Trophoblast cell (in vitro differentiated cells and primary cell): ENCODE measurements around the gene MYL6B.

Experiments
- DNase-seq, 2 donors: peaks; one replicate each; pipeline ENCODE4 v3.0.0-alpha.2; 2016
- H2AFZ ChIP-seq: 2 replicates; pipeline ENCODE4 v1.6.1; 2013; ENCODE audit warnings: low read length, moderate library complexity, mild to moderate bottlenecking; ENCODE audit not compliant: insufficient read depth, poor library complexity
- H2AK5ac ChIP-seq: 2 replicates; pipeline ENCODE4 v1.6.1; 2013; ENCODE audit warnings: mild to moderate bottlenecking, low read length
- H2BK120ac ChIP-seq: 2 replicates; pipeline ENCODE4 v1.6.1; 2013; ENCODE audit warnings: low read length, mild to moderate bottlenecking, moderate library complexity; ENCODE audit not compliant: insufficient read depth, poor library complexity
- H2BK12ac ChIP-seq: 2 replicates; pipeline ENCODE4 v1.6.1; 2013; ENCODE audit warnings: mild to moderate bottlenecking, low read length, moderate library complexity
- H2BK5ac ChIP-seq: 2 replicates; pipeline ENCODE4 v1.6.1; 2013; ENCODE audit warnings: low read length, low read depth, moderate library complexity, mild to moderate bottlenecking; ENCODE audit not compliant: poor library complexity
- H3K14ac ChIP-seq: 2 replicates; pipeline ENCODE4 v1.6.1; 2013; ENCODE audit warnings: mild to moderate bottlenecking, low read length
- H3K18ac ChIP-seq: 2 replicates; pipeline ENCODE4 v1.6.1; 2013; ENCODE audit warnings: mild to moderate bottlenecking, low read length
- H3K23ac ChIP-seq: 2 replicates; pipeline ENCODE4 v1.6.1; 2013; ENCODE audit warnings: low read length
- H3K27ac ChIP-seq: 2 replicates; pipeline ENCODE4 v1.5.1; 2013; ENCODE audit warnings: low read depth, mild to moderate bottlenecking, inconsistent platforms, low read length, moderate library complexity
- H3K27me3 ChIP-seq: 2 replicates; pipeline ENCODE4 v1.6.1; 2013; ENCODE audit warnings: inconsistent platforms, mild to moderate bottlenecking, low read length, moderate library complexity; ENCODE audit not compliant: insufficient read depth
- H3K36me3 ChIP-seq, 2 experiments: 1 replicate in 1 of 2; 2 replicates in 1 of 2; pipeline ENCODE4 v1.6.1; 2013; ENCODE audit warnings: low read length in 2 of 2, mild to moderate bottlenecking in 2 of 2, moderate library complexity in 1 of 2; ENCODE audit not compliant: insufficient read depth in 2 of 2, control insufficient read depth in 1 of 2
- H3K4ac ChIP-seq: 2 replicates; pipeline ENCODE4 v1.6.1; 2013; ENCODE audit warnings: low read depth, mild to moderate bottlenecking, low read length, moderate library complexity
- H3K4me1 ChIP-seq, 2 experiments: 1 replicate in 1 of 2; 2 replicates in 1 of 2; pipeline ENCODE4 v1.6.1; 2013; ENCODE audit warnings: low read length in 2 of 2, mild to moderate bottlenecking in 2 of 2, moderate library complexity in 1 of 2; ENCODE audit not compliant: insufficient read depth in 2 of 2, control insufficient read depth in 1 of 2
- H3K4me2 ChIP-seq: 2 replicates; pipeline ENCODE4 v1.6.1; 2013; ENCODE audit warnings: inconsistent platforms, mild to moderate bottlenecking, low read length, moderate library complexity
- H3K4me3 ChIP-seq: 2 replicates; pipeline ENCODE4 v1.5.1; 2013; ENCODE audit warnings: mild to moderate bottlenecking, low read depth, low read length, inconsistent platforms
- H3K79me1 ChIP-seq: one replicate; pipeline ENCODE4 v1.6.1; 2013; ENCODE audit warnings: low read length
- H3K79me2 ChIP-seq: 2 replicates; pipeline ENCODE4 v1.6.1; 2013; ENCODE audit warnings: low read length, mild to moderate bottlenecking; ENCODE audit not compliant: control insufficient read depth, insufficient read depth, poor library complexity
- H3K9ac ChIP-seq: 2 replicates; pipeline ENCODE4 v1.6.1; 2013; ENCODE audit warnings: mild to moderate bottlenecking, low read length
- H3K9me3 ChIP-seq: 2 replicates; pipeline ENCODE4 v1.6.1; 2013; ENCODE audit warnings: low read depth, mild to moderate bottlenecking, control low read depth, inconsistent platforms, low read length; ENCODE audit not compliant: insufficient read depth
- H4K12ac ChIP-seq: 2 replicates; pipeline ENCODE4 v1.6.1; 2013; ENCODE audit warnings: low read depth, mild to moderate bottlenecking, low read length, moderate library complexity
- H4K8ac ChIP-seq: 2 replicates; pipeline ENCODE4 v1.6.1; 2013; ENCODE audit warnings: low read depth, mild to moderate bottlenecking, low read length, moderate library complexity
- H4K91ac ChIP-seq: one replicate; pipeline ENCODE4 v1.6.1; 2013; ENCODE audit warnings: low read depth, mild to moderate bottlenecking, low read length, moderate library complexity
- WGBS: extraction: QIAGEN DNeasy Blood & Tissue Kit; methylation state at CpG from one replicate; pipeline ENCODE4 v1.1.7; 2013; ENCODE audit warnings: missing lambda C conversion rate; ENCODE audit not compliant: insufficient read length, insufficient coverage; ENCODE audit errors: extremely low coverage; 5-methylcytosine and 5-hydroxymethylcytosine counted together

The MYL6B gene

GRCh38 chr12:56110571-56110970, 41.8 kb upstream of the MYL6B start:
- no CpG with 5 or more reads among the region's 5 CpGs for WGBS
- DNase-seq, result no peak

GRCh38 chr12:56114084-56114483, 38.3 kb upstream of the MYL6B start:
- Histone ChIP-seq H2AK5ac (no peak overlapping the region), H3K14ac (no peak overlapping the region), H3K27me3 (no peaks in the 10 kb centered on the region), H2BK12ac (no peak overlapping the region), H3K79me2 (peaks cover 8% of the 10 kb centered on the region), H3K9ac (no peak overlapping the region), H4K8ac (no peak overlapping the region), H4K12ac (no peak overlapping the region), H3K4ac (no peak overlapping the region), H3K79me1 (peaks cover 12% of the 10 kb centered on the region), H2BK5ac (no peak overlapping the region), H3K18ac (no peak overlapping the region), H3K36me3 (peaks cover 23 to 36% of the 10 kb centered on the region in 2 experiments), H2BK120ac (no peak overlapping the region), H3K27ac (no peak overlapping the region), H3K4me3 (no peak overlapping the region), H3K4me1 (peaks cover 4 to 8% of the 10 kb centered on the region in 2 experiments), H2AFZ (no peak overlapping the region), H3K23ac (no peak overlapping the region), H3K9me3 (no peaks in the 10 kb centered on the region), H3K4me2 (no peak overlapping the region), H4K91ac (no peak overlapping the region)
- no CpG with 5 or more reads among the region's 1 CpG for WGBS
- no peak for DNase-seq

More at GRCh38 chr12:56110571-56110970, 41.8 kb upstream of the MYL6B start:
- Histone ChIP-seq H3K27me3 (no peaks in the 10 kb centered on the region), H4K12ac (no peak overlapping the region), H3K4me1 (peaks cover 0 to 4% of the 10 kb centered on the region in 2 experiments), H4K8ac (no peak overlapping the region), H3K4ac (no peak overlapping the region), H3K23ac (no peak overlapping the region), H2BK120ac (no peak overlapping the region), H3K4me3 (no peak overlapping the region), H3K36me3 (peaks cover 30 to 52% of the 10 kb centered on the region in 2 experiments), H3K4me2 (no peak overlapping the region), H4K91ac (no peak overlapping the region), H3K27ac (no peak overlapping the region), H2AK5ac (no peak overlapping the region), H3K9me3 (no peaks in the 10 kb centered on the region), H3K79me1 (peaks cover under 1% of the 10 kb centered on the region), H3K9ac (no peak overlapping the region), H2BK12ac (no peak overlapping the region), H2AFZ (no peak overlapping the region), H3K18ac (no peak overlapping the region), H3K14ac (no peak overlapping the region), H3K79me2 (no peaks in the 10 kb centered on the region), H2BK5ac (no peak overlapping the region)

GRCh38 chr12:56115329-56115728, 37.1 kb upstream of the MYL6B start:
- Histone ChIP-seq H4K91ac (no peak overlapping the region), H3K9ac (no peak overlapping the region), H3K27me3 (no peaks in the 10 kb centered on the region), H3K4ac (no peak overlapping the region), H2AK5ac (peak overlapping the region; percentile 75), H3K9me3 (no peaks in the 10 kb centered on the region), H3K4me3 (no peak overlapping the region), H3K4me1 (peaks cover 4 to 12% of the 10 kb centered on the region in 2 experiments), H3K36me3 (peaks cover 16 to 24% of the 10 kb centered on the region in 2 experiments), H4K8ac (peak overlapping the region; percentile 78), H2BK120ac (no peak overlapping the region), H2AFZ (no peak overlapping the region), H3K14ac (no peak overlapping the region), H2BK12ac (no peak overlapping the region), H3K79me1 (peaks cover 12% of the 10 kb centered on the region), H3K4me2 (peak overlapping the region; percentile 59), H3K23ac (no peak overlapping the region), H3K79me2 (peaks cover 8% of the 10 kb centered on the region), H4K12ac (no peak overlapping the region), H3K27ac (no peak overlapping the region), H3K18ac (no peak overlapping the region), H2BK5ac (no peak overlapping the region)
- peak; percentile 27 to 66 for DNase-seq
- no CpG with 5 or more reads among the region's 10 CpGs for WGBS

- H4K8ac ChIP-seq, result peak within 1 kb of the TSS; percentile 90
- H3K9me3 ChIP-seq, result no peaks in the 10 kb centered on the region
- no CpG with 5 or more reads among the region's 34 CpGs for WGBS
- peak within 1 kb of the TSS; percentile 71 for H3K27ac ChIP-seq
- H3K9ac ChIP-seq, result peak within 1 kb of the TSS; percentile 90
- DNase-seq, result peak; percentile 94 to 99
- H3K4me2 ChIP-seq, result peak within 1 kb of the TSS; percentile 59
- peak within 1 kb of the TSS; percentile 77 for H3K4me3 ChIP-seq
- peak within 1 kb of the TSS; percentile 82 for H4K12ac ChIP-seq
- peaks cover 18 to 25% of the 10 kb centered on the region in 2 experiments for H3K36me3 ChIP-seq
- peak within 1 kb of the TSS; percentile 64 for H2AK5ac ChIP-seq
- H3K79me1 ChIP-seq, result peaks cover 12% of the 10 kb centered on the region
- H3K27me3 ChIP-seq, result no peaks in the 10 kb centered on the region
- peaks cover 6 to 12% of the 10 kb centered on the region in 2 experiments for H3K4me1 ChIP-seq
- peak within 1 kb of the TSS; percentile 78 for H2BK5ac ChIP-seq
- peak within 1 kb of the TSS; percentile 74 for H2AFZ ChIP-seq
- H4K91ac ChIP-seq, result peak within 1 kb of the TSS; percentile 76
- H3K14ac ChIP-seq, result peak within 1 kb of the TSS; percentile 48
- no peak within 1 kb of the TSS for H2BK12ac ChIP-seq
- peak within 1 kb of the TSS; percentile 68 for H3K4ac ChIP-seq
- H3K23ac ChIP-seq, result no peak within 1 kb of the TSS
- H2BK120ac ChIP-seq, result peak within 1 kb of the TSS; percentile 58
- H3K79me2 ChIP-seq, result peaks cover 8% of the 10 kb centered on the region
- peak within 1 kb of the TSS; percentile 32 for H3K18ac ChIP-seq
Observed at GRCh38 chr12:56116267-56117081, 35.9 kb upstream of the MYL6B start, which contains the start of gene RPL41. TSS of gene RPL41 (plus strand) at chr12:56116633.
